ENCODE measurements around the gene XKR3.
"Not testable (repeated sequence)": the region's sequence is repeated elsewhere in the genome, so short reads cannot be mapped to it uniquely, and the experiment has no call there.

DNA sequence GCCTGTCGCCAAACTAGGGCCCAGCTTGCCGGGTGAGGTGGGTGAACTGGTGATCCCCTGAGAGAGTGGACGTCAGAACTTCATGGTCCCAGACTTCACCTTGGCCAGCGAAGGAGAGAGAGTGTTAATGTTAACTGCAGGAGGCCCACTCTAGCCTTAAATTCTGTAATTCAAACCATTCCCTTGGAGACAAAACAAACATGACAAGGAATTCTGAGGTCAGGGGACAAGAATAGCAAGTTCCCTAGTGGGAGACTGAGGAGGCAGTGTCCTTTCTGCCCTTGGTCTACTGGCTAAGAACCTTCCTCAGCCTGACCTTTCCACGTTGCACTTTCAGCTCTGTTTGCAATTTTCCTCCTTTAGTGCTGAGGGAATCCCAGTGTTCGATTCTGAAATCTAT lies 44.4 kb upstream of the XKR3 start:
- not testable (repeated sequence) for TF ChIP-seq EZH2 (optimal IDR thresholded peaks at IDR 0.05; ENCODE audit: low read depth, low read length)
- TF ChIP-seq, protein P1, sequence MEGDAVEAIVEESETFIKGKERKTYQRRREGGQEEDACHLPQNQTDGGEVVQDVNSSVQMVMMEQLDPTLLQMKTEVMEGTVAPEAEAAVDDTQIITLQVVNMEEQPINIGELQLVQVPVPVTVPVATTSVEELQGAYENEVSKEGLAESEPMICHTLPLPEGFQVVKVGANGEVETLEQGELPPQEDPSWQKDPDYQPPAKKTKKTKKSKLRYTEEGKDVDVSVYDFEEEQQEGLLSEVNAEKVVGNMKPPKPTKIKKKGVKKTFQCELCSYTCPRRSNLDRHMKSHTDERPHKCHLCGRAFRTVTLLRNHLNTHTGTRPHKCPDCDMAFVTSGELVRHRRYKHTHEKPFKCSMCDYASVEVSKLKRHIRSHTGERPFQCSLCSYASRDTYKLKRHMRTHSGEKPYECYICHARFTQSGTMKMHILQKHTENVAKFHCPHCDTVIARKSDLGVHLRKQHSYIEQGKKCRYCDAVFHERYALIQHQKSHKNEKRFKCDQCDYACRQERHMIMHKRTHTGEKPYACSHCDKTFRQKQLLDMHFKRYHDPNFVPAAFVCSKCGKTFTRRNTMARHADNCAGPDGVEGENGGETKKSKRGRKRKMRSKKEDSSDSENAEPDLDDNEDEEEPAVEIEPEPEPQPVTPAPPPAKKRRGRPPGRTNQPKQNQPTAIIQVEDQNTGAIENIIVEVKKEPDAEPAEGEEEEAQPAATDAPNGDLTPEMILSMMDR (IDR thresholded peaks at IDR 0.05; ENCODE audit: low read length) = not testable (repeated sequence)

All from MM.1S (cell line).